Upper lobe of left lung (tissue), 6 donors: ENCODE results near the gene ARPP19. TPM values are rescaled to one million over a fixed set of nuclear protein-coding genes. Genes with fewer than 3 reads are reported as not detected.
A peak's percentile ranks its signal among the peaks of the same experiment; 100 is the strongest.
"Not testable (repeated sequence)": the region's sequence is repeated elsewhere in the genome, so short reads cannot be mapped to it uniquely, and the experiment has no call there.

Experiments used
- ATAC-seq, 2 donors: fragments of 200-7000 bp; cut with Tn5 transposase; one replicate each; pipeline ENCODE4 v1.9.1; 2022; ENCODE audit warnings: mild to moderate bottlenecking in 2 of 2, moderate library complexity in 2 of 2; ENCODE audit not compliant: low FRiP score in 2 of 2
- DNase-seq, 2 donors: peaks; one replicate each; pipeline ENCODE4 v3.0.0-alpha.2; 2019 to 2020
- H3K27ac ChIP-seq, 4 donors: fragments of 200-600 bp; sonication (generic); one replicate each; pipeline ENCODE4 v1.5.1; 2016 to 2019
- H3K27me3 ChIP-seq, 4 donors: fragments of 200-600 bp; sonication (generic); one replicate each; pipeline ENCODE4 v1.5.1; 2017 to 2019
- H3K36me3 ChIP-seq, 4 donors: fragments of 200-600 bp; sonication (generic); one replicate each; pipeline ENCODE4 v1.5.1; 2016 to 2019
- H3K4me1 ChIP-seq, 4 donors: fragments of 200-600 bp; sonication (generic); one replicate each; pipeline ENCODE4 v1.5.1; 2018 to 2019
- H3K4me3 ChIP-seq, 4 donors: fragments of 200-600 bp; sonication (generic); one replicate each; pipeline ENCODE4 v1.5.1; 2017 to 2019; ENCODE audit warnings: mild to moderate bottlenecking in 2 of 4, moderate library complexity in 1 of 4
- H3K9me3 ChIP-seq, 4 donors: fragments of 200-600 bp; sonication (generic); one replicate each; pipeline ENCODE4 v1.5.1; 2018 to 2019
- CTCF ChIP-seq, 6 experiments: fragments of 450-650 bp in 4 of 6; fragments of 200-600 bp in 2 of 6; sonication (generic) in 2 of 6; IDR thresholded peaks; one replicate each; pipeline ENCODE4 v1.5.1; 2016 to 2019; ENCODE audit warnings: antibody characterized with exemption in 6 of 6
- EP300 ChIP-seq, 4 donors: sonication (generic); formaldehyde crosslinking; IDR thresholded peaks; one replicate each; pipeline ENCODE4 v1.5.1; 2017; ENCODE audit warnings: antibody characterized with exemption in 4 of 4, control low read depth in 2 of 4
- POLR2A ChIP-seq, 4 donors: fragments of 450-650 bp; IDR thresholded peaks; one replicate each; pipeline ENCODE4 v1.5.1; 2016 to 2017; ENCODE audit warnings: antibody characterized with exemption in 4 of 4, mild to moderate bottlenecking in 2 of 4
- POLR2AphosphoS5 ChIP-seq, 2 donors: sonication (generic); formaldehyde crosslinking; IDR thresholded peaks; one replicate each; pipeline ENCODE4 v1.5.1; 2017; ENCODE audit warnings: antibody characterized with exemption in 2 of 2
- WGBS, 2 donors: methylation state at CpG; one replicate each; pipeline ENCODE4 v1.1.5; 2017 to 2018; 5-methylcytosine and 5-hydroxymethylcytosine counted together
- total RNA-seq, 6 donors: library from RNA; depleted of rRNA in 4 of 6; stranded (reverse); fragments of >200 nt in 4 of 6; gene quantifications; one replicate each; pipeline versions ENCODE4 v1.1.0 to v1.2.1, GENCODE V29; 2016 to 2021
- donor health status: DM: no; HTN: no; CAD: no; lungs with moderate emphysema.
- donor health status: DM: no; HTN: yes; CAD: no; lungs with severe emphysema.

ARPP19 gene
- total RNA-seq, 6 donors from 2014 or later: 29.3 to 159 (median 139) TPM

GRCh38 chr15:52566889-52567288, 1.9 kb downstream of the ARPP19 start:
- no peaks in the 10 kb centered on the region for H3K9me3 ChIP-seq
- H3K36me3 ChIP-seq: no peaks in the 10 kb centered on the region
- DNase-seq (no peak), ATAC-seq (no peak)
- WGBS, 2 donors: 48 to 57% methylated on average over 4 of the region's 4 CpGs
- H3K27ac ChIP-seq: peak overlapping the region in 2 of 4 donors; percentile 16 to 96
- H3K4me3 ChIP-seq: peak overlapping the region in 2 of 4 donors; percentile 78 to 81
- H3K4me1 ChIP-seq: peaks cover 32 to 40% (median 34%) of the 10 kb centered on the region in 4 donors
- H3K27me3 ChIP-seq: no peaks in the 10 kb centered on the region
- TF ChIP-seq POLR2A (IDR thresholded peaks at IDR 0.05) (no peak), EP300 (IDR thresholded peaks at IDR 0.05) (no peak), CTCF (IDR thresholded peaks at IDR 0.05) (no peak), POLR2AphosphoS5 (IDR thresholded peaks at IDR 0.05) (no peak)

- H3K36me3 ChIP-seq, ATAC-seq, H3K27me3 ChIP-seq, H3K4me3 ChIP-seq, DNase-seq, H3K9me3 ChIP-seq: not testable (repeated sequence)
- WGBS, 2 donors: 91% methylated on average over 13 of the region's 13 CpGs
- Histone ChIP-seq H3K27ac (peak overlapping the region in 1 of 4 donors; percentile 96), H3K4me1 (peaks cover 38 to 51% (median 40%) of the 10 kb centered on the region in 4 donors)
Measured at GRCh38 chr15:52565417-52566358, 3.1 kb downstream of the ARPP19 start.

- DNase-seq (no peak), ATAC-seq (no peak)
- H3K27me3 ChIP-seq: no peaks in the 10 kb centered on the region
- no peak overlapping the region for H3K4me3 ChIP-seq
- H3K4me1 ChIP-seq: peaks cover 45 to 66% (median 48%) of the 10 kb centered on the region in 4 donors
- WGBS, 2 donors: 80 to 85% methylated on average over 4 of the region's 4 CpGs
- H3K9me3 ChIP-seq: no peaks in the 10 kb centered on the region
- TF ChIP-seq CTCF (IDR thresholded peaks at IDR 0.05) (no peak), POLR2AphosphoS5 (IDR thresholded peaks at IDR 0.05) (no peak), EP300 (IDR thresholded peaks at IDR 0.05) (no peak), POLR2A (IDR thresholded peaks at IDR 0.05) (no peak)
- H3K27ac ChIP-seq: no peak overlapping the region
- H3K36me3 ChIP-seq: no peaks in the 10 kb centered on the region
Measured at GRCh38 chr15:52563501-52564060, 5.2 kb downstream of the ARPP19 start.

- H3K27ac ChIP-seq: no peak overlapping the region
- no peak for ATAC-seq
- no peaks in the 10 kb centered on the region for H3K9me3 ChIP-seq
- TF ChIP-seq POLR2A (IDR thresholded peaks at IDR 0.05): no peak
- no peak for TF ChIP-seq EP300 (IDR thresholded peaks at IDR 0.05)
- TF ChIP-seq POLR2AphosphoS5 (IDR thresholded peaks at IDR 0.05): no peak
- no peak for TF ChIP-seq CTCF (IDR thresholded peaks at IDR 0.05)
- H3K4me1 ChIP-seq: peaks cover 16 to 41% (median 31%) of the 10 kb centered on the region in 4 donors
- H3K4me3 ChIP-seq: no peak overlapping the region
- DNase-seq: no peak
- WGBS, 2 donors: 76 to 80% methylated on average over 2 of the region's 2 CpGs
- H3K27me3 ChIP-seq: no peaks in the 10 kb centered on the region
- H3K36me3 ChIP-seq: peaks cover 0 to 15% (median 2%) of the 10 kb centered on the region in 4 donors
Measured at GRCh38 chr15:52559575-52559974, 9.3 kb downstream of the ARPP19 start.

- 81 to 82% methylated on average over 6 of the region's 6 CpGs for WGBS, 2 donors
- DNase-seq: no peak
- Histone ChIP-seq H3K9me3 (no peaks in the 10 kb centered on the region), H3K4me3 (no peak overlapping the region), H3K27me3 (no peaks in the 10 kb centered on the region), H3K36me3 (peaks cover 0 to 17% (median 2%) of the 10 kb centered on the region in 4 donors), H3K27ac (no peak overlapping the region), H3K4me1 (peaks cover 12 to 37% (median 26%) of the 10 kb centered on the region in 4 donors)
- TF ChIP-seq CTCF (IDR thresholded peaks at IDR 0.05): no peak
- TF ChIP-seq EP300 (IDR thresholded peaks at IDR 0.05): no peak
- TF ChIP-seq POLR2A (IDR thresholded peaks at IDR 0.05): no peak
- TF ChIP-seq POLR2AphosphoS5 (IDR thresholded peaks at IDR 0.05): no peak
- ATAC-seq: no peak
Measured at GRCh38 chr15:52559022-52559421, 9.8 kb downstream of the ARPP19 start.
